Testis (tissue), 3 donors: Measurements from ENCODE around the gene E2F1. TPM values are rescaled to one million over a fixed set of nuclear protein-coding genes. Genes with fewer than 3 reads are reported as not detected.

ENCODE experiments used
- DNase-seq: peaks from one replicate; pipeline ENCODE4 v3.0.0-alpha.2; 2019
- H3K27ac ChIP-seq, 2 donors: fragments of 200-600 bp; sonication (generic); one replicate each; pipeline ENCODE4 v1.5.1; 2019
- H3K27me3 ChIP-seq: fragments of 200-600 bp; sonication (generic); one replicate; pipeline ENCODE4 v1.5.1; 2019
- H3K36me3 ChIP-seq: fragments of 200-600 bp; sonication (generic); one replicate; pipeline ENCODE4 v1.5.1; 2017; ENCODE audit warnings: low read depth; ENCODE audit errors: missing control alignments
- H3K4me1 ChIP-seq: fragments of 200-600 bp; sonication (generic); one replicate; pipeline ENCODE4 v1.5.1; 2019
- H3K4me3 ChIP-seq, 2 donors: fragments of 200-600 bp; sonication (generic); one replicate each; pipeline ENCODE4 v1.5.1; 2017 to 2019
- H3K9me3 ChIP-seq: fragments of 200-600 bp; sonication (generic); one replicate; pipeline ENCODE4 v1.5.1; 2017
- CTCF ChIP-seq, 3 experiments: fragments of 450-650 bp in 2 of 3; fragments of 200-600 bp in 1 of 3; sonication (generic) in 1 of 3; IDR thresholded peaks; one replicate each; pipeline ENCODE4 v1.5.1; 2016 to 2019; ENCODE audit warnings: antibody characterized with exemption in 3 of 3, mild to moderate bottlenecking in 2 of 3, moderate library complexity in 1 of 3
- POLR2A ChIP-seq: fragments of 450-650 bp; IDR thresholded peaks from one replicate; pipeline ENCODE4 v1.6.1; 2017; ENCODE audit warnings: antibody characterized with exemption, mild to moderate bottlenecking, moderate library complexity
- WGBS, 2 donors: methylation state at CpG; one replicate each; pipeline ENCODE4 v1.1.5; 2018; 5-methylcytosine and 5-hydroxymethylcytosine counted together
- intact Hi-C: fragments of 100-400 bp; cut with DNase I; formaldehyde crosslinking; loops from one replicate; pipeline ENCODE4 v1.15.1; 2023; ENCODE audit warnings: low total_unique reads
- polyA plus RNA-seq: library from polyadenylated mRNA; stranded (reverse); fragments of 350-450 nt; fragmentation: Illumina TruSeq; extraction: RNeasy Lipid Tissue Mini Kit (QIAGEN cat#74804); gene quantifications from one replicate; pipeline ENCODE4 v1.2.3, GENCODE V29; 2014; ENCODE audit warnings: low read depth, low replicate concordance; ENCODE audit not compliant: insufficient read depth
- total RNA-seq, 2 donors: library from RNA; depleted of rRNA; stranded (reverse); fragments of >200 nt; gene quantifications; one replicate each; pipeline ENCODE4 v1.2.3, GENCODE V29; 2016

Gene E2F1
- total and polyA plus RNA-seq, 3 donors from 2014 or later = 16.9 to 22.8 (median 19.9) TPM

- DNase-seq = no peak
- H3K36me3 ChIP-seq = no peaks in the 10 kb centered on the region
- WGBS, 2 donors = 85 to 88% methylated on average over 4 of the region's 4 CpGs
Measured at GRCh38 chr20:33630507-33630906, 55.7 kb downstream of the E2F1 start.

GRCh38 chr20:33629979-33630378, 56.2 kb downstream of the E2F1 start:
- TF ChIP-seq POLR2A = no peak
- no peak for TF ChIP-seq CTCF (IDR thresholded peaks at IDR 0.05)
- DNase-seq = no peak
- intact Hi-C loops = no loop called here
- Histone ChIP-seq H3K4me3 (no peak overlapping the region), H3K4me1 (no peaks in the 10 kb centered on the region), H3K27ac (no peak overlapping the region), H3K36me3 (no peaks in the 10 kb centered on the region), H3K9me3 (no peaks in the 10 kb centered on the region), H3K27me3 (no peaks in the 10 kb centered on the region)
- WGBS, 2 donors = 90 to 96% methylated on average over 5 of the region's 5 CpGs

More at GRCh38 chr20:33630507-33630906, 55.7 kb downstream of the E2F1 start:
- no peak overlapping the region for H3K27ac ChIP-seq
- no peak for TF ChIP-seq POLR2A
- TF ChIP-seq CTCF (IDR thresholded peaks at IDR 0.05) = no peak
- no peak overlapping the region for H3K4me3 ChIP-seq
- H3K27me3 ChIP-seq = no peaks in the 10 kb centered on the region
- H3K9me3 ChIP-seq = no peaks in the 10 kb centered on the region
- intact Hi-C loops = no loop called here
- H3K4me1 ChIP-seq = no peaks in the 10 kb centered on the region

GRCh38 chr20:33629533-33629932, 56.7 kb downstream of the E2F1 start:
- no peak overlapping the region for H3K4me3 ChIP-seq
- no peaks in the 10 kb centered on the region for H3K4me1 ChIP-seq
- intact Hi-C loops = no loop called here
- no peak overlapping the region for H3K27ac ChIP-seq
- WGBS, 2 donors = 94 to 95% methylated on average over 10 of the region's 10 CpGs
- no peaks in the 10 kb centered on the region for H3K36me3 ChIP-seq
- H3K9me3 ChIP-seq = no peaks in the 10 kb centered on the region
- TF ChIP-seq CTCF (IDR thresholded peaks at IDR 0.05) (no peak), POLR2A (no peak)
- DNase-seq = no peak
- H3K27me3 ChIP-seq = no peaks in the 10 kb centered on the region

DNA sequence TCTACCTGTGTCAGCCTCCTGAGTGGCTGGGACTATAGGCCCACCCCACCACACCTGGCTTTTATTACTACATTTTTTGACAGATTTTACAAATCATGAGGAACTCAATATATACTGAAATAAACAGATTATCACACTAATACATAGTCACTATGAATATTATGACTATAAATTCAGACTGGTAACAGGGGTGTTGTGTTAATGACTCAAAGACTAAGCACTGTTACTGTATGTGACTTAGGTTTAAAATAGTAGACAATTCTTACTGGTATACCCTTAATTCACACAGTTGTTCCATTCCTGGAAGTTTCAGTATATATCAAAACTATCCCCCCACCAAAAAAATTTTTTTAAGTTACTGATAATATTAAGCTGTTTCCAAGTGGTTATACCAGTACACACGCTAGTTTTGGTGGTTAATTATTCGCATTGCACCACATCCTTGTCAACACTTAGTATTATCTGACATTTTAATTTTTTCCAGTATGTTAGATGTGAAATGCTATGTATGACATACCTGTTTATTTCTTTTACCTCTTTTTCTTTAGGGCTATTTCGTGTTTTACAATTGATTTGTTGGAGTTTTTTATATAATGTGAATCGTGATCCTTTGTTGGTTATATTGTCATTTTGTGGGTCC, 58.5 kb downstream of the E2F1 start:
- no peak overlapping the region for H3K27ac ChIP-seq
- DNase-seq = no peak
- intact Hi-C loops = no loop called here
- no peaks in the 10 kb centered on the region for H3K27me3 ChIP-seq
- no peaks in the 10 kb centered on the region for H3K9me3 ChIP-seq
- H3K4me1 ChIP-seq = no peaks in the 10 kb centered on the region
- WGBS, 2 donors = 97% methylated on average over 4 of the region's 4 CpGs
- no peaks in the 10 kb centered on the region for H3K36me3 ChIP-seq
- no peak overlapping the region for H3K4me3 ChIP-seq
- TF ChIP-seq CTCF (IDR thresholded peaks at IDR 0.05) = no peak
- TF ChIP-seq POLR2A = no peak

- 90 to 95% methylated on average over 4 of the region's 4 CpGs for WGBS, 2 donors
- no peaks in the 10 kb centered on the region for H3K27me3 ChIP-seq
- TF ChIP-seq POLR2A (no peak), CTCF (IDR thresholded peaks at IDR 0.05) (no peak)
- no peak overlapping the region for H3K27ac ChIP-seq
- H3K36me3 ChIP-seq = no peaks in the 10 kb centered on the region
- H3K9me3 ChIP-seq = no peaks in the 10 kb centered on the region
- no peak overlapping the region for H3K4me3 ChIP-seq
- DNase-seq = no peak
- no peaks in the 10 kb centered on the region for H3K4me1 ChIP-seq
- intact Hi-C loops = no loop called here
Measured at GRCh38 chr20:33626190-33626589, 60.0 kb downstream of the E2F1 start.
